ENCODE measurements around the gene A1CF. TPM values are rescaled to one million over a fixed set of nuclear protein-coding genes. Genes with fewer than 3 reads are reported as not detected.
"Not testable (repeated sequence)": the region's sequence is repeated elsewhere in the genome, so short reads cannot be mapped to it uniquely, and the experiment has no call there.

The A1CF gene
- total RNA-seq, 1 experiment from 2014 or later: 0.03 TPM

- Histone ChIP-seq H3K27ac (ENCODE audit: low read length) (no peak overlapping the region), H3K4me1 (ENCODE audit: control insufficient read depth, insufficient read depth, low read length) (no peaks in the 10 kb centered on the region), H3K9me3 (ENCODE audit: control insufficient read depth, insufficient read depth, low read depth, low read length) (no peaks in the 10 kb centered on the region), H3K36me3 (ENCODE audit: control insufficient read depth, insufficient read depth, low read length) (no peaks in the 10 kb centered on the region), H3K4me3 (ENCODE audit: low read depth in 2 of 2, low read length in 2 of 2) (no peak overlapping the region), H3K27me3 (ENCODE audit: control insufficient read depth, insufficient read depth, low read length) (peaks cover 4% of the 10 kb centered on the region; the same call in 1 of the 2 replicates)
- TF ChIP-seq REST (IDR thresholded peaks at IDR 0.05; ENCODE audit: insufficient read depth in 1 of 2, low read depth in 2 of 2, low read length in 1 of 2) (no peak), CTCF (IDR thresholded peaks at IDR 0.05) (peak; percentile 69)
- in situ Hi-C loops (cut with HindIII; ENCODE audit: low pct_unique_long_range_greater_than_20kb, low sequenced_read_pairs) (no loop called here), intact Hi-C loops (cut with micrococcal nuclease; ENCODE audit: unreplicated experiment) (no loop called here)
- ATAC-seq: peak; percentile 93
- peak; percentile 5 for DNase-seq (ENCODE audit: low read depth, low spot score)
- POLR2A ChIA-PET: no interaction called here
- CTCF ChIA-PET: no interaction called here
- no TSS peak for BruUV-seq (replicated peaks)
Measured at GRCh38 chr10:50788951-50789945, 96.2 kb downstream of the A1CF start.

DNA sequence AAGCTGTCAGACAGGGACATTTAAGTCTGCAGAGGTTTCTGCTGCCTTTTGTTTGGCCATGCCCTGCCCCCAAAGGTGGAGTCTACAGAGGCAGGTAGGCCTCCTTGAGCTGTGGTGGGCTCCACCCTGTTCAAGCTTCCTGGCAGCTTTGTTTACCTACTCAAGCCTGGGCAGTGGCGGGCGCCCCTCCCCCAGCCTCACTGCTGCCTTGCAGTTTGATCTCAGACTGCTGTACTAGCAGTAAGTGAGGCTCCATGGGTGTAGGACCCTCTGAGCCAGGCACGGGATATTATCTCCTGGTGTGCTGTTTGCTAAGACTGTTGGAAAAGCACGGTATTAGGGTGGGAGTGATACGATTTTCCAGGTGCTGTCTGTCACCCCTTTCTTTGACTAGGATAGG is 97.5 kb downstream of the A1CF start:
- POLR2A ChIA-PET; H3K27ac ChIP-seq (ENCODE audit: low read length); intact Hi-C loops (cut with micrococcal nuclease; ENCODE audit: unreplicated experiment); CTCF ChIA-PET; H3K9me3 ChIP-seq (ENCODE audit: control insufficient read depth, insufficient read depth, low read depth, low read length); DNase-seq (ENCODE audit: low read depth, low spot score); H3K4me3 ChIP-seq (ENCODE audit: low read depth in 2 of 2, low read length in 2 of 2); in situ Hi-C loops (cut with HindIII; ENCODE audit: low pct_unique_long_range_greater_than_20kb, low sequenced_read_pairs); H3K4me1 ChIP-seq (ENCODE audit: control insufficient read depth, insufficient read depth, low read length); H3K27me3 ChIP-seq (ENCODE audit: control insufficient read depth, insufficient read depth, low read length); H3K36me3 ChIP-seq (ENCODE audit: control insufficient read depth, insufficient read depth, low read length); BruUV-seq (replicated peaks); ATAC-seq: not testable (repeated sequence)

- H3K27ac ChIP-seq (ENCODE audit: low read length); H3K36me3 ChIP-seq (ENCODE audit: control insufficient read depth, insufficient read depth, low read length); intact Hi-C loops (cut with micrococcal nuclease; ENCODE audit: unreplicated experiment); in situ Hi-C loops (cut with HindIII; ENCODE audit: low pct_unique_long_range_greater_than_20kb, low sequenced_read_pairs); BruUV-seq (replicated peaks); POLR2A ChIA-PET; H3K4me3 ChIP-seq (ENCODE audit: low read depth in 2 of 2, low read length in 2 of 2); H3K4me1 ChIP-seq (ENCODE audit: control insufficient read depth, insufficient read depth, low read length); H3K27me3 ChIP-seq (ENCODE audit: control insufficient read depth, insufficient read depth, low read length); ATAC-seq; H3K9me3 ChIP-seq (ENCODE audit: control insufficient read depth, insufficient read depth, low read depth, low read length); CTCF ChIA-PET; DNase-seq (ENCODE audit: low read depth, low spot score): not testable (repeated sequence)
Measured at GRCh38 chr10:50782017-50782416, 103.4 kb downstream of the A1CF start.

DNA sequence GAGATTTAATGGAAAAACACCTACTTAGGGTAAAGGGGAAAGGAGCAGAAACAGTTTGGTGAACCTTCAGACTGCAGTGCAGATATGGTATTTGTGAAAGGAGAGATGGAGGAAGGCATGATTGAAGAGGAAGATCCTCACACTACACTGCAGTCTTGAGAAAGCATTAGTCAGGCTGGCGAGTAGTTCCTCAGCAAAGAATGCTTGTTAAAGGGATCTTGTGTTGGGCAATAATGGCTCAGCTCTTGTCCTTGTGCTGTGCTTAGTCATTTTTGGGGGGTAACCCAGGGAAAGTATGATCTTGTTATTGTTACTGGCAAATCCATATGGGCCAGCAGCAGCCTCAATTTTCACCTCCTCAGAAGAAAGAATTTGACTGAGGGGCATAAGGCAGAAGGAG is 105.4 kb downstream of the A1CF start:
- ATAC-seq; BruUV-seq (replicated peaks); intact Hi-C loops (cut with micrococcal nuclease; ENCODE audit: unreplicated experiment): not testable (repeated sequence)

More for the DNA sequence above, 105.4 kb downstream of the A1CF start:
- H3K36me3 ChIP-seq (ENCODE audit: control insufficient read depth, insufficient read depth, low read length); H3K27ac ChIP-seq (ENCODE audit: low read length); DNase-seq (ENCODE audit: low read depth, low spot score); H3K27me3 ChIP-seq (ENCODE audit: control insufficient read depth, insufficient read depth, low read length); H3K9me3 ChIP-seq (ENCODE audit: control insufficient read depth, insufficient read depth, low read depth, low read length); CTCF ChIA-PET; in situ Hi-C loops (cut with HindIII; ENCODE audit: low pct_unique_long_range_greater_than_20kb, low sequenced_read_pairs); H3K4me3 ChIP-seq (ENCODE audit: low read depth in 2 of 2, low read length in 2 of 2); H3K4me1 ChIP-seq (ENCODE audit: control insufficient read depth, insufficient read depth, low read length); POLR2A ChIA-PET: not testable (repeated sequence)

Measured in Panc1 (cell line).